ENCODE results near the gene OSBPL1A.

OSBPL1A gene

DNA sequence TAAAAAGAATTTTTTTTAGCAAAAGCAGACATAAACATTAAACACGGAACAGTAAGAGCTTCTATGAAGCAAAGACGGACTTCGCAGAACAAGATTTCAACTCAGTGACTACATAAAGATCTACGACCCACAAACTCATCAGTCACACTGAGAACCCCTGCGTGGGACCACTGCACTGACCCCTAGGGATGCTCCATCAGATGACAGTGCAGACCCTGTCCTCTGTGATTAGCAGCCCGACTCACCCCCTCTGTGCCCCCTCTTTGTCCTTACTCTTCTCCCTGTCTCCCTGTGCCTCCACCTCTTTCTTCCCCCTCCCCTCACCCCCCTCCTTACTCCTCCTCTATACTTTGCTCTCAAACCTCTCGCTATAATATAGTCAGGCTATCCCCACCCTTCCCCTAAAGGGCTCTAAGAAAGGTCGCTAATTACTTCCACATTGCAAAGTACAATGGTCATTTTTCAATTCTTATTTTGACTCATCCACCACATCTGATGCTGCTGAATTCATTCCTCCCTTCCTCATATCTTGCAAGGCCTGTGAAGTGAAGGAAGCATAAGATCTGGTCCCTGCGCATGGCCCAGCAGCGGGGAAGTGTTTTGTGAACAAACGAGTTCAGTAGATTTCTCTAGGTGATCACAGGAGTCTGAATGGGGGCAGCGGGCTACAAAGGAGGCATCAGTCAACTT lies 169.5 kb downstream of the OSBPL1A start:
- no peaks in the 10 kb centered on the region for H3K36me3 ChIP-seq (ENCODE audit: control insufficient read depth, insufficient read depth, low read length)
- H3K4me3 ChIP-seq (ENCODE audit: low read length): no peak overlapping the region
- no peak overlapping the region for H3K27ac ChIP-seq (ENCODE audit: low read depth, low read length)
- peaks cover 17% of the 10 kb centered on the region for H3K4me1 ChIP-seq (ENCODE audit: control insufficient read depth, insufficient read depth, low read length)
- H3K9ac ChIP-seq (ENCODE audit: low read length): no peak overlapping the region
- no peaks in the 10 kb centered on the region for H3K27me3 ChIP-seq (ENCODE audit: control insufficient read depth, insufficient read depth, low read length)

DNA sequence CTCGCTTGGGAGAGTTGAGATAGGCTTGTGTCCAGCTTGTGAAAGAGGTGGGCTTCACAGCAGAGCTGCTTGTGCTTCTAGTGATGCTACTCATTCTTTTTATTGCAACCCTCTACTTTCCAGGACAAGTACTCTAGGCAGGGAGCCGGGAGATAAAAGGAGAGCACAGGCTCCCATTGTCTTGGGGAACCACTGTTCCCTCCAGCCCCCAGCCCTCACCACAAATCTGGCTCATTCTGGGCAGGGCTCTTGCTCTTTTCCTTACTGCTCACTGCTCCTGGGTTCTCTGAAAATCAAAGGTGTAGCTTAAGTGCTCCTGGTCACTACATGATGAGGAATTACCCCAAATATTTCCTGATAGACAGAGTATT lies 177.3 kb downstream of the OSBPL1A start:
- peaks cover 2% of the 10 kb centered on the region for H3K4me1 ChIP-seq (ENCODE audit: control insufficient read depth, insufficient read depth, low read length)
- no peak overlapping the region for H3K4me3 ChIP-seq (ENCODE audit: low read length)
- H3K36me3 ChIP-seq (ENCODE audit: control insufficient read depth, insufficient read depth, low read length): no peaks in the 10 kb centered on the region
- no peak overlapping the region for H3K27ac ChIP-seq (ENCODE audit: low read depth, low read length)
- no peak overlapping the region for H3K9ac ChIP-seq (ENCODE audit: low read length)
- no peaks in the 10 kb centered on the region for H3K27me3 ChIP-seq (ENCODE audit: control insufficient read depth, insufficient read depth, low read length)

DNA sequence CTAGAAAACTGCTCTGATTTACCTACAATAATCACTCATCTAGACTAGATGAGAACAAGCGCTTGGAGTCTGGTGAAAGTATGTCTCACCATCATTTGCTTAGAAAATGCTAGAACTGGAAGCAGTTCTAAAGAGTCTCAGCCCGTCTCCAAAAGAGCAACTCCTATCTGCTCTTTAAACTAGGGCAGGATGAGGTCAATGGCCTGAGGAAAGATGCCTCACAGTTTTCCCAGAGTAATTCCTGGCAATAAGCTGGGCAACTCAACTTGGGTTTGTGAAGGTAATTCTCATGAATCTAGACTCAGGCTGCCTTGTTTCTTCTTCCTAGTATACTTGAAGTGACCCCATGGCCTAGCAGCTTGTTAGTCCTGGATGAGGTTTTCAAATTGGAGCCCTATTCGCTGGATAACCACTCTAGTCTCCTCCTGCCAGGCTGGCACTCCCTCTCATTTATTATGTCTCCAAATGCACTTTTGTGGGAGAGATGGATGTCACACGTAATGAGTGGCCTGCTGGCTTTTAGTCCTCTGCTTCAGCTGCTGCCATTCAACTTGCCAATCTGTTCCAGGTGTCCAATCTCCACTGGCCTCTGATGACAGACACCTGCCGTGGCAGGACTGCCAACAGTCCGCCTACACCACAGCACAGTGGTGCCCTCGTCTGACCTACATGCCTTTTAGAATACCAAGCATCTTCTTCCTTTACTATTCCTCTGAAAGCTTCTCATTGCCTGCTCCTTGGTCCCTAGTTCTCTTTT lies 177.9 kb downstream of the OSBPL1A start:
- H3K27ac ChIP-seq (ENCODE audit: low read depth, low read length): no peak overlapping the region
- no peaks in the 10 kb centered on the region for H3K36me3 ChIP-seq (ENCODE audit: control insufficient read depth, insufficient read depth, low read length)
- H3K27me3 ChIP-seq (ENCODE audit: control insufficient read depth, insufficient read depth, low read length): no peaks in the 10 kb centered on the region
- H3K4me1 ChIP-seq (ENCODE audit: control insufficient read depth, insufficient read depth, low read length): peaks cover 4% of the 10 kb centered on the region
- H3K9ac ChIP-seq (ENCODE audit: low read length): no peak overlapping the region
- H3K4me3 ChIP-seq (ENCODE audit: low read length): no peak overlapping the region

- Histone ChIP-seq H3K27me3 (ENCODE audit: control insufficient read depth, insufficient read depth, low read length) (no peaks in the 10 kb centered on the region), H3K27ac (ENCODE audit: low read depth, low read length) (peak overlapping the region; percentile 43), H3K4me3 (ENCODE audit: low read length) (no peak overlapping the region), H3K36me3 (ENCODE audit: control insufficient read depth, insufficient read depth, low read length) (no peaks in the 10 kb centered on the region), H3K9ac (ENCODE audit: low read length) (no peak overlapping the region), H3K4me1 (ENCODE audit: control insufficient read depth, insufficient read depth, low read length) (peaks cover 12% of the 10 kb centered on the region)
These were observed 182.7 kb downstream of the OSBPL1A start for GRCh38 chr18:24214913-24215312.

DNA sequence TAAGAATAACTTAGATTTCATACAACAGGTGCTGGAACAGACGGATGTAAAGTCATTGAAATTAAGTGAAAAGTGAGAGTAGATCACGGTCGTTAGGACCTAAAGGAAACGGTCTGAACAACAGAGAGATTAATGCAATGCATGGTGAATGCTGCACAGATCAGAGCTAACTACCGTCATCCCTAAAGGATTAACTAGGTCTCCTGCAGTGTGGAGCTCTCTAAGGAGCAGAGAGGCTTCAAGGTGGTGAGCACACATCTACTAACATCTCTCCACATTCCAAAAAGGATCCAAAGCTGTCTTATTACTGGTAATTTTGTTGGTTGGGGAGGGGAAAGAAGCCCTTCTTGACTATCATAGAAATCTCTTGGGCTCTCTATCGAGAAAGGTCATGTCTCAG lies 183.5 kb downstream of the OSBPL1A start:
- Histone ChIP-seq H3K27ac (ENCODE audit: low read depth, low read length) (peak overlapping the region; percentile 43), H3K4me1 (ENCODE audit: control insufficient read depth, insufficient read depth, low read length) (peaks cover 12% of the 10 kb centered on the region), H3K9ac (ENCODE audit: low read length) (no peak overlapping the region), H3K4me3 (ENCODE audit: low read length) (no peak overlapping the region), H3K27me3 (ENCODE audit: control insufficient read depth, insufficient read depth, low read length) (no peaks in the 10 kb centered on the region), H3K36me3 (ENCODE audit: control insufficient read depth, insufficient read depth, low read length) (no peaks in the 10 kb centered on the region)

GRCh38 chr18:24212939-24213338 lies 184.7 kb downstream of the OSBPL1A start:
- Histone ChIP-seq H3K27me3 (ENCODE audit: control insufficient read depth, insufficient read depth, low read length) (no peaks in the 10 kb centered on the region), H3K4me3 (ENCODE audit: low read length) (no peak overlapping the region), H3K36me3 (ENCODE audit: control insufficient read depth, insufficient read depth, low read length) (no peaks in the 10 kb centered on the region), H3K9ac (ENCODE audit: low read length) (no peak overlapping the region), H3K4me1 (ENCODE audit: control insufficient read depth, insufficient read depth, low read length) (peaks cover 12% of the 10 kb centered on the region), H3K27ac (ENCODE audit: low read depth, low read length) (peak overlapping the region; percentile 14)

DNA sequence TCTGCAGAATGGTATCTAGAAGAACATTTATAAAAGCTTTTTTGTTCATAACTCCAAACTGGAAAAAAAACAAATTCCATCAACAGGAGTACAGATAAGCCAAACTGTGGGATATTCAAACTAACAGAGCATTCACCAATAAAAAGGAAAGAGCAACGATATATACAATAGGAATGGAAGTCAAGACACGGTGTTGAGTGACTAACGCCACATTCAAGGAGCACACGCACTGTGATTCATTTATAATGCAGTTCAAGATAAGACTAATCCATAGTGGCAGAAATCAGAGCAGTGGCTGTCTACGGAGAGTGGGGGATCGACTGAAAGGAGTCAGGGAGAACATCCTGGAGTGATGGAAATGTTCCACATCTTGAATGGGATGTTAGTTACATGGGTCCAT lies 188.1 kb downstream of the OSBPL1A start:
- H3K27ac ChIP-seq (ENCODE audit: low read depth, low read length): no peak overlapping the region

DNA sequence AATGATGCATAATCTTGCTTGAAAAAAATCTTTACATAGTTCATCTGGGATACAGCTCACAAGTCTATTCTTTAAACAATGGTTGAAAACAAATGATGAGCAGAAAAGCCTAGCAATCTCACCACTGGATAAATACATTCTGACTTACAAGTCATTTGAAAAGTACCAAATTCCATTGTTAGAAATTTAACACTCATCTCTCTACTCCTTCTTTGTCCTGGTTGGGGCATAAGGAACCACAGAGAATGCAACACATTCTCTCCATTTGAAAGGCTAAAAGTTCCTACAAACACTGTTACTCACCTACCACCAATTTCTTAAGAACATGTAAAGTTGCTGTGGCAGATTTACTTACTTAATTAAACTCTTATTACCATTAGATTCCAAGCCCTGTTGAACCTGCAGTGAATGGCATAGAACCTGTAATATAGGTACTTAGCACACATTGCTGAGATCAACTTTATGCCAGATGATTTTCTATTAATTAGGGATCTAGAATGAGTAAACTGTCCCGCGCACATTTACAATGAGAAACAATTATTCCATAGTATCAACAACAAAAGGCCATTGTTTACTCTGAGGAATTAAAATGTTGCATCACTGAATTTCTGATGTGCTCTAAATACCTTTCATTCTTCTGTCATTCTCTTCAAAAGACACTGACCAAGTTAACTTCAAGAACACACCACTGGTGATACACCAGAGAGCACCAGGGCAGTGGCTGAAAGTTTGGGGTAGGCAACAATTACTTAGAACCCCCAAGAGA lies 189.2 kb downstream of the OSBPL1A start:
- peaks cover 4% of the 10 kb centered on the region for H3K4me1 ChIP-seq (ENCODE audit: control insufficient read depth, insufficient read depth, low read length)
- no peak overlapping the region for H3K27ac ChIP-seq (ENCODE audit: low read depth, low read length)
- H3K27me3 ChIP-seq (ENCODE audit: control insufficient read depth, insufficient read depth, low read length): no peaks in the 10 kb centered on the region
- H3K9ac ChIP-seq (ENCODE audit: low read length): no peak overlapping the region
- no peak overlapping the region for H3K4me3 ChIP-seq (ENCODE audit: low read length)
- H3K36me3 ChIP-seq (ENCODE audit: control insufficient read depth, insufficient read depth, low read length): no peaks in the 10 kb centered on the region

More for the DNA sequence above, 188.1 kb downstream of the OSBPL1A start:
- Histone ChIP-seq H3K4me1 (ENCODE audit: control insufficient read depth, insufficient read depth, low read length) (peaks cover 11% of the 10 kb centered on the region), H3K27me3 (ENCODE audit: control insufficient read depth, insufficient read depth, low read length) (no peaks in the 10 kb centered on the region), H3K36me3 (ENCODE audit: control insufficient read depth, insufficient read depth, low read length) (no peaks in the 10 kb centered on the region), H3K4me3 (ENCODE audit: low read length) (no peak overlapping the region), H3K9ac (ENCODE audit: low read length) (no peak overlapping the region)

DNA sequence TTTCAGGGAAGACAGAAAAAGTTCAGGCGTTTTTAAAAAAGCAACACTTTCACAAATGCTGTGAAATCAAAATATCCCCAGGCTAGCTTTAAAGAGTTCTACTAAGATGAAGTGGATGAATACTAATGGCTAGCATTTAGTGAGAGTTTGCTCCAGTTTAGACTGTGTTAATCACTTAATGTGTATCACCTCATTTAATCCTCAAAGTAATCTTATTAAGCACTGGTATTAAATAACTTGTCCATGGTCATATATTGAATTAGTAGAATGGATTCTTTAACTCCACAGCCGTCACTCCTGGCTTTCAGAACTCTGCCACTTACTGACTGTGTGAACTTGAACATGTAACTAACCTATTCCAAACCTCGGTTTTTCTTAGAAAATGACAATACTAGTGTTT lies 192.7 kb downstream of the OSBPL1A start:
- H3K36me3 ChIP-seq (ENCODE audit: control insufficient read depth, insufficient read depth, low read length): no peaks in the 10 kb centered on the region
- no peaks in the 10 kb centered on the region for H3K27me3 ChIP-seq (ENCODE audit: control insufficient read depth, insufficient read depth, low read length)
- peaks cover 9% of the 10 kb centered on the region for H3K4me1 ChIP-seq (ENCODE audit: control insufficient read depth, insufficient read depth, low read length)
- H3K9ac ChIP-seq (ENCODE audit: low read length): no peak overlapping the region
- no peak overlapping the region for H3K27ac ChIP-seq (ENCODE audit: low read depth, low read length)
- no peak overlapping the region for H3K4me3 ChIP-seq (ENCODE audit: low read length)

- no peaks in the 10 kb centered on the region for H3K36me3 ChIP-seq (ENCODE audit: control insufficient read depth, insufficient read depth, low read length)
- peak overlapping the region; percentile 15 for H3K27ac ChIP-seq (ENCODE audit: low read depth, low read length)
- no peak overlapping the region for H3K4me3 ChIP-seq (ENCODE audit: low read length)
- no peak overlapping the region for H3K9ac ChIP-seq (ENCODE audit: low read length)
- no peaks in the 10 kb centered on the region for H3K27me3 ChIP-seq (ENCODE audit: control insufficient read depth, insufficient read depth, low read length)
- H3K4me1 ChIP-seq (ENCODE audit: control insufficient read depth, insufficient read depth, low read length): peaks cover 13% of the 10 kb centered on the region
These were observed 195.6 kb downstream of the OSBPL1A start for GRCh38 chr18:24201699-24202687.

DNA sequence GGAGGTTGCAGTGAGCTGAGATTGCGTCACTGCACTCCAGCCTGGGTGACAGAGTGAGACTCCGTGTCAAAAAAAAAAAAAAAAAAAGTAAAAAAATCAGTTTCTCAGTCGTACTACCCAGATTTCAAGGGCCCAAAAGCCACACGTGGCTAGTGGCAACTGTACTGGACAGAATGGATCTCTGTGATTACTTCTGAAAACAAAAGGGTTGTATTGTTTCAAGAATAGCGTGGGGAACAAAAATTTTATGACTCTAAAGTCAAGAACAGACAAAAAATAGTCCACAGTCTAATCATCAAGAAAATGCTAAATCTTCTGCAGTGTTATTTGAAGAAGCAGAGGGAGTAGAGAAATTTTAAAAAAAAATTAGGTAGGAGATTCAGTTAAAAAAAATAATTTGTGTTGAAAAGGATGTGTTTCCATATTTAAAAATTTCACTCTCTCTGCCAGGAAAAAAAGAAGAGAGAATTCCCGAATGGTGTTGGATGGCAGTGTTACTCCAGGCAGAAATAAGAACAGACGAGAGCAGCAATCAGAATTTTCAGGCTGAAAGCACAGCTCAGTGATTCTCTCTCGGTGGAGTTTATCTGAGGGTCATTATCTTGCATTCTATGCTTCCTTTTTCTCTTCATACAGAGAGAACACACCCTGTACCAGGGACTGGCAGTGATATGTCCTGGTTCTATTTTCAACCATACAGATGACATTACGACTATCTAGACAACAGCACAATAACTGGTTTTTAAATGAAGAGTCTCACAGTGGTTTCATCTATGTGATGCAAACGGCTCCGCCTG lies 196.9 kb downstream of the OSBPL1A start:
- no peak overlapping the region for H3K27ac ChIP-seq (ENCODE audit: low read depth, low read length)
- no peaks in the 10 kb centered on the region for H3K36me3 ChIP-seq (ENCODE audit: control insufficient read depth, insufficient read depth, low read length)
- H3K9ac ChIP-seq (ENCODE audit: low read length): no peak overlapping the region
- no peak overlapping the region for H3K4me3 ChIP-seq (ENCODE audit: low read length)
- peaks cover 13% of the 10 kb centered on the region for H3K4me1 ChIP-seq (ENCODE audit: control insufficient read depth, insufficient read depth, low read length)
- H3K27me3 ChIP-seq (ENCODE audit: control insufficient read depth, insufficient read depth, low read length): no peaks in the 10 kb centered on the region
